ENCODE results near the gene KLHL8.

DNA sequence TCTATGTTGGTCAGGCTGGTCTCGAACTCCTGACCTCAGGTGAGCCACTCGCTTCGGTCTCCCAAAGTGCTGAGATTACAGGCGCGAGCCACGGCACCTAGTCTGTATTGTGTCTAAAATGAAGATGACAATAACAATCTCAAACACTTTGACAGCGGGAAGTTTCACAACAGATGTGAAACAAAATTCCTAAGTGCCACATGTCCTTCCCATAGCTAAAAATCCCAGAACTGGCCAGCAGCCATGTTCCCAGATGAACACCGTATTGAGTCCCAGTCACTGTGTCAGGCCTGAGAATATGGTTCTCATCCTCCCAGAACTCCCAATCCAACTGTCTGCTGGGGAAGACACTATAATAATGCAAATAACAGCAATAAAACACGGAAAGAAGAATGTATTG lies 16.4 kb upstream of the KLHL8 start:
- TF ChIP-seq, protein P1, sequence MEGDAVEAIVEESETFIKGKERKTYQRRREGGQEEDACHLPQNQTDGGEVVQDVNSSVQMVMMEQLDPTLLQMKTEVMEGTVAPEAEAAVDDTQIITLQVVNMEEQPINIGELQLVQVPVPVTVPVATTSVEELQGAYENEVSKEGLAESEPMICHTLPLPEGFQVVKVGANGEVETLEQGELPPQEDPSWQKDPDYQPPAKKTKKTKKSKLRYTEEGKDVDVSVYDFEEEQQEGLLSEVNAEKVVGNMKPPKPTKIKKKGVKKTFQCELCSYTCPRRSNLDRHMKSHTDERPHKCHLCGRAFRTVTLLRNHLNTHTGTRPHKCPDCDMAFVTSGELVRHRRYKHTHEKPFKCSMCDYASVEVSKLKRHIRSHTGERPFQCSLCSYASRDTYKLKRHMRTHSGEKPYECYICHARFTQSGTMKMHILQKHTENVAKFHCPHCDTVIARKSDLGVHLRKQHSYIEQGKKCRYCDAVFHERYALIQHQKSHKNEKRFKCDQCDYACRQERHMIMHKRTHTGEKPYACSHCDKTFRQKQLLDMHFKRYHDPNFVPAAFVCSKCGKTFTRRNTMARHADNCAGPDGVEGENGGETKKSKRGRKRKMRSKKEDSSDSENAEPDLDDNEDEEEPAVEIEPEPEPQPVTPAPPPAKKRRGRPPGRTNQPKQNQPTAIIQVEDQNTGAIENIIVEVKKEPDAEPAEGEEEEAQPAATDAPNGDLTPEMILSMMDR (IDR thresholded peaks at IDR 0.05; ENCODE audit: low read depth, low read length), result no peak
- no peak for TF ChIP-seq EZH2phosphoT487 (IDR thresholded peaks at IDR 0.05; ENCODE audit: low read depth)

All from OCI-LY3 (cell line).